OCI-LY3 (cell line): Measurements from ENCODE around the gene SEMA6A.

Source experiments
- H2AFZ ChIP-seq: fragments of 200-600, 300-600 bp; shearing (Covaris generic); 2 replicates; pipeline ENCODE4 v1.6.0; 2014; ENCODE audit warnings: antibody characterized with exemption, low read depth, low read length
- H3K27ac ChIP-seq: fragments of 200-600, 300-600 bp; sonication (generic); 2 replicates; pipeline ENCODE4 v1.5.1; 2014; ENCODE audit warnings: mild to moderate bottlenecking, low read length, moderate library complexity, mixed read lengths
- H3K27me3 ChIP-seq: fragments of 200-600, 300-600 bp; sonication (generic); 2 replicates; pipeline ENCODE4 v1.6.1; 2014; ENCODE audit warnings: low read depth, low read length, mixed read lengths
- H3K36me3 ChIP-seq: fragments of 200-600, 300-600 bp; sonication (generic); replicated peaks from 2 replicates; pipeline ENCODE3; 2014; ENCODE audit warnings: low read depth, low read length, mixed read lengths
- H3K4me1 ChIP-seq: fragments of 300-600, 200-600 bp; sonication (generic); 2 replicates; pipeline ENCODE4 v1.6.1; 2014; ENCODE audit warnings: low read length, mixed read lengths
- H3K4me2 ChIP-seq: fragments of 200-600, 300-600 bp; sonication (generic); 2 replicates; pipeline ENCODE4 v1.6.1; 2014; ENCODE audit warnings: low read length, mixed read lengths
- H3K4me3 ChIP-seq: fragments of 300-600, 200-600 bp; sonication (generic); 2 replicates; pipeline ENCODE4 v1.5.1; 2014; ENCODE audit warnings: antibody characterized with exemption, mild to moderate bottlenecking, low read length, moderate library complexity
- H3K79me2 ChIP-seq: fragments of 300-600, 200-600 bp; shearing (Covaris generic); 2 replicates; pipeline ENCODE4 v1.6.1; 2014; ENCODE audit warnings: mild to moderate bottlenecking, low read length, mixed read lengths
- H3K9ac ChIP-seq: fragments of 300-600, 200-600 bp; shearing (Covaris generic); 2 replicates; pipeline ENCODE4 v1.6.0; 2014; ENCODE audit warnings: mild to moderate bottlenecking, low read length, moderate library complexity
- H3K9me3 ChIP-seq: fragments of 200-600, 300-600 bp; shearing (Covaris generic); 2 replicates; pipeline ENCODE4 v1.6.1; 2014; ENCODE audit warnings: low read length, mixed read lengths; ENCODE audit not compliant: insufficient read depth
- H4K20me1 ChIP-seq: fragments of 200-600, 300-600 bp; sonication (generic); 2 replicates; pipeline ENCODE4 v1.6.1; 2016; ENCODE audit warnings: low read length, mixed read lengths; ENCODE audit not compliant: insufficient read depth
- EZH2phosphoT487 ChIP-seq: fragments of 200-600 bp; shearing (Covaris generic); IDR thresholded peaks from 2 replicates; pipeline ENCODE4 v1.6.1; 2018; ENCODE audit warnings: antibody characterized with exemption, mixed run types, low read depth
- TF ChIP-seq, protein P1 (sequence below): fragments of 200-600, 300-600 bp; sonication (generic); IDR thresholded peaks from 2 replicates; pipeline ENCODE4 v1.5.1; 2014; ENCODE audit warnings: antibody characterized with exemption, low read length, low read depth

The SEMA6A gene

GRCh38 chr5:116448450-116448849, 126.2 kb downstream of the SEMA6A start:
- H2AFZ ChIP-seq: no peak overlapping the region
- H3K36me3 ChIP-seq: no peaks in the 10 kb centered on the region
- no peaks in the 10 kb centered on the region for H3K27me3 ChIP-seq
- H3K27ac ChIP-seq: no peak overlapping the region
- no peaks in the 10 kb centered on the region for H3K79me2 ChIP-seq
- no peak overlapping the region for H3K4me2 ChIP-seq
- H3K4me1 ChIP-seq: no peaks in the 10 kb centered on the region
- no peaks in the 10 kb centered on the region for H3K9me3 ChIP-seq
- H3K9ac ChIP-seq: no peak overlapping the region
- H3K4me3 ChIP-seq: no peak overlapping the region
- no peak for TF ChIP-seq EZH2phosphoT487
- TF ChIP-seq, protein P1, sequence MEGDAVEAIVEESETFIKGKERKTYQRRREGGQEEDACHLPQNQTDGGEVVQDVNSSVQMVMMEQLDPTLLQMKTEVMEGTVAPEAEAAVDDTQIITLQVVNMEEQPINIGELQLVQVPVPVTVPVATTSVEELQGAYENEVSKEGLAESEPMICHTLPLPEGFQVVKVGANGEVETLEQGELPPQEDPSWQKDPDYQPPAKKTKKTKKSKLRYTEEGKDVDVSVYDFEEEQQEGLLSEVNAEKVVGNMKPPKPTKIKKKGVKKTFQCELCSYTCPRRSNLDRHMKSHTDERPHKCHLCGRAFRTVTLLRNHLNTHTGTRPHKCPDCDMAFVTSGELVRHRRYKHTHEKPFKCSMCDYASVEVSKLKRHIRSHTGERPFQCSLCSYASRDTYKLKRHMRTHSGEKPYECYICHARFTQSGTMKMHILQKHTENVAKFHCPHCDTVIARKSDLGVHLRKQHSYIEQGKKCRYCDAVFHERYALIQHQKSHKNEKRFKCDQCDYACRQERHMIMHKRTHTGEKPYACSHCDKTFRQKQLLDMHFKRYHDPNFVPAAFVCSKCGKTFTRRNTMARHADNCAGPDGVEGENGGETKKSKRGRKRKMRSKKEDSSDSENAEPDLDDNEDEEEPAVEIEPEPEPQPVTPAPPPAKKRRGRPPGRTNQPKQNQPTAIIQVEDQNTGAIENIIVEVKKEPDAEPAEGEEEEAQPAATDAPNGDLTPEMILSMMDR: no peak
- H4K20me1 ChIP-seq: no peaks in the 10 kb centered on the region

DNA sequence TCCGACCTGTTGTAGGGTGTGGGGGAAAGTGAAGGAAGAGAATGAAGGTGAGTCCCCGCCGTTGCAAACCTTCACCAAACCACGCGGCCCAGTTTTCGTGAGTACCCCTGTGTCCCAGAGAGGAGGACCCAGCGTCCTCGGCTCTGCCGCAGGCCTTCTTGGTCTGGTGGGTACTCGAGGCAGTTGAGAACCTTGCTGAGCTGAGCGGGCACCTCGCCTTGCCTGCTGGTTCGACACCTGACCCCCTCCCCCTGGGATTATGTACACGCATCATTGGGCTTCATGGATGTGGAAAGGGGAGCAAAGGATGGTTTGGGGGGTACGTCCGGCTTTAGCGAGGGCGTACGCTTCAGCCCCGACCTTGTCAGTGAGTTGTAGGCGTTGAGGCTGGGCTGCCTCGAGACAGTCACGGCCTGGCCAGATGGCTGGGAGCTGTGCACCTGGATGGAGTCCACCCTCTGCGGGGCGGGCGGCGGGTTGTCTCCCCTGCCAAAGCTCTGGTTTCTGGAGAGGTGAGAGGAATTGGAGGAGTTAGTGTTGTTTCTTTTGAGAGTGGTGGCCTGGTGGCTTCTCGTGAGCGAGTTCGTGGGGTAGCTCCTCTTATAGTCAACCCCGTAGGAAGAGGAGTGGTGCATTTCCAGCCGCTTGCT, 128.1 kb downstream of the SEMA6A start:
- no peaks in the 10 kb centered on the region for H3K9me3 ChIP-seq
- H3K36me3 ChIP-seq: no peaks in the 10 kb centered on the region
- H3K4me2 ChIP-seq: no peak overlapping the region
- no peak overlapping the region for H3K27ac ChIP-seq
- H3K9ac ChIP-seq: no peak overlapping the region
- H3K79me2 ChIP-seq: no peaks in the 10 kb centered on the region
- TF ChIP-seq, protein P1: no peak
- TF ChIP-seq EZH2phosphoT487: no peak
- H3K4me3 ChIP-seq: no peak overlapping the region
- no peaks in the 10 kb centered on the region for H3K27me3 ChIP-seq
- H4K20me1 ChIP-seq: no peaks in the 10 kb centered on the region
- peaks cover 2% of the 10 kb centered on the region for H3K4me1 ChIP-seq
- H2AFZ ChIP-seq: no peak overlapping the region

DNA sequence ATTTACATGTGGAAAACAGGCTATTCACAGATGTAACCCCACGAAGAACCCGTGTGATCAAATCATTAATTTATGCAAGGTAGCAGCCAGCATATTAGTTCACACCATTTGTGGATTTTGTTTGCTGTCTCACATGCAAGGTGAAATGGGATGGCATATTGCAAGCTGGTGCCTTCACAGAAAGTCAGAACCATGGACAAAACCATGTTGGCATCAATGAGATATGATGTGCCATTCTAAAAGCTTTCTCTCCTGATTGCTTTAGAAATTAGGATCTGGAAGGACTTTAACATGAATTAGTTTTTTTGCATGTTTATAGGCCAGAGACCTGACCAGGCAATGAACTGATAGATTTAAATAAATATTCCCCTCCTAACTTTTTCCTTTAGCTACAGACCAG, 129.3 kb downstream of the SEMA6A start:
- TF ChIP-seq, protein P1: no peak
- TF ChIP-seq EZH2phosphoT487: no peak
- no peaks in the 10 kb centered on the region for H3K9me3 ChIP-seq
- H3K36me3 ChIP-seq: no peaks in the 10 kb centered on the region
- no peak overlapping the region for H3K4me2 ChIP-seq
- H3K9ac ChIP-seq: no peak overlapping the region
- no peak overlapping the region for H3K27ac ChIP-seq
- H2AFZ ChIP-seq: no peak overlapping the region
- no peaks in the 10 kb centered on the region for H4K20me1 ChIP-seq
- no peaks in the 10 kb centered on the region for H3K27me3 ChIP-seq
- no peak overlapping the region for H3K4me3 ChIP-seq
- H3K4me1 ChIP-seq: peaks cover 14% of the 10 kb centered on the region
- H3K79me2 ChIP-seq: no peaks in the 10 kb centered on the region

- Histone ChIP-seq H3K27me3 (no peaks in the 10 kb centered on the region), H3K79me2 (no peaks in the 10 kb centered on the region), H2AFZ (no peak overlapping the region), H3K9ac (no peak overlapping the region), H3K9me3 (no peaks in the 10 kb centered on the region), H3K27ac (no peak overlapping the region), H4K20me1 (no peaks in the 10 kb centered on the region), H3K4me2 (no peak overlapping the region), H3K4me1 (peaks cover 20% of the 10 kb centered on the region), H3K36me3 (no peaks in the 10 kb centered on the region), H3K4me3 (no peak overlapping the region)
- no peak for TF ChIP-seq EZH2phosphoT487
- TF ChIP-seq, protein P1: no peak
These were observed 130.0 kb downstream of the SEMA6A start for GRCh38 chr5:116444373-116445295.
